Ishikawa (cell line): ENCODE measurements around the gene SH3BGRL.

Source experiments
- CEBPB ChIP-seq: IDR thresholded peaks from 2 replicates; pipeline ENCODE4 v1.6.1; 2012
- MAX ChIP-seq: IDR thresholded peaks from 2 replicates; pipeline ENCODE4 v1.6.1; 2012
- NFIC ChIP-seq: IDR thresholded peaks from 2 replicates; pipeline ENCODE4 v1.6.1; 2012
- ZBTB7A ChIP-seq: IDR thresholded peaks from 2 replicates; pipeline ENCODE4 v1.6.1; 2012; ENCODE audit warnings: low read depth

- TF ChIP-seq ZBTB7A: no peak
- TF ChIP-seq CEBPB: no peak
- TF ChIP-seq NFIC: no peak
- no peak for TF ChIP-seq MAX
These were observed 1.0 kb downstream of the SH3BGRL start for GRCh38 chrX:81202943-81203342.
